GM18867 (cell line): Measurements from ENCODE around the gene OVCA2.
A peak's percentile ranks its signal among the peaks of the same experiment; 100 is the strongest.

ENCODE experiments used
- ATAC-seq: cut with Tn5 transposase; IDR thresholded peaks from one replicate; pipeline ENCODE4 v1.9.1; 2021; ENCODE audit warnings: mild to moderate bottlenecking, moderate library complexity; ENCODE audit not compliant: unreplicated experiment

Gene OVCA2

GRCh38 chr17:2082003-2082781 is 40.4 kb downstream of the OVCA2 start:
- no peak for ATAC-seq

GRCh38 chr17:2083613-2084035 is 41.8 kb downstream of the OVCA2 start:
- peak; percentile 41 for ATAC-seq

- ATAC-seq = no peak
Measured at GRCh38 chr17:2084036-2084765, 42.4 kb downstream of the OVCA2 start.

GRCh38 chr17:2084766-2085647 is 43.2 kb downstream of the OVCA2 start:
- ATAC-seq = no peak

GRCh38 chr17:2085648-2085949 is 43.8 kb downstream of the OVCA2 start:
- no peak for ATAC-seq

GRCh38 chr17:2086306-2086705 is 44.5 kb downstream of the OVCA2 start:
- ATAC-seq = no peak

GRCh38 chr17:2087597-2088211 is 45.9 kb downstream of the OVCA2 start:
- ATAC-seq = peak; percentile 35

- ATAC-seq = peak; percentile 21
Measured at GRCh38 chr17:2089021-2089422, 47.2 kb downstream of the OVCA2 start.

GRCh38 chr17:2090210-2090641 is 48.4 kb downstream of the OVCA2 start:
- ATAC-seq = no peak

GRCh38 chr17:2090804-2091534 is 49.1 kb downstream of the OVCA2 start:
- no peak for ATAC-seq

GRCh38 chr17:2092253-2092652 is 50.4 kb downstream of the OVCA2 start:
- ATAC-seq = no peak
